D341Med (cell line): ENCODE results near the gene NDUFV1.
"Not testable (repeated sequence)": the region's sequence is repeated elsewhere in the genome, so short reads cannot be mapped to it uniquely, and the experiment has no call there.

Source experiments
- DNase-seq: peaks from one replicate; pipeline ENCODE4 v3.0.0; 2012; ENCODE audit warnings: low spot score

Gene NDUFV1

GRCh38 chr11:67627812-67628624 lies 21.3 kb downstream of the NDUFV1 start:
- no peak for DNase-seq

GRCh38 chr11:67628710-67629385 lies 22.1 kb downstream of the NDUFV1 start:
- DNase-seq, result no peak

GRCh38 chr11:67629386-67630227 lies 22.9 kb downstream of the NDUFV1 start, which contains the start of gene NUDT8:
TSS of gene NUDT8 (minus strand) at chr11:67629937. CDS start at chr11:67629911, 26 bp downstream.
- DNase-seq, result peak; percentile 89

GRCh38 chr11:67630228-67630942 lies 23.6 kb downstream of the NDUFV1 start:
- DNase-seq, result peak; percentile 97

GRCh38 chr11:67630943-67631331 lies 24.2 kb downstream of the NDUFV1 start:
- DNase-seq, result no peak

GRCh38 chr11:67631411-67631810 lies 24.7 kb downstream of the NDUFV1 start:
- DNase-seq, result no peak

- DNase-seq, result no peak
These were observed 25.1 kb downstream of the NDUFV1 start for GRCh38 chr11:67631853-67632174.

- DNase-seq, result no peak
These were observed 25.6 kb downstream of the NDUFV1 start for GRCh38 chr11:67632175-67632981.

- peak; percentile 10 for DNase-seq
These were observed 26.4 kb downstream of the NDUFV1 start for GRCh38 chr11:67632982-67633755.

GRCh38 chr11:67633758-67634365 lies 27.1 kb downstream of the NDUFV1 start:
- DNase-seq, result peak; percentile 12

GRCh38 chr11:67634366-67635230 lies 27.9 kb downstream of the NDUFV1 start:
- peak; percentile 8 for DNase-seq

GRCh38 chr11:67635231-67635521 lies 28.4 kb downstream of the NDUFV1 start:
- no peak for DNase-seq

- DNase-seq, result no peak
These were observed 30.2 kb downstream of the NDUFV1 start for GRCh38 chr11:67636962-67637361.

GRCh38 chr11:67637441-67637840 lies 30.7 kb downstream of the NDUFV1 start:
- DNase-seq, result not testable (repeated sequence)

- peak; percentile 21 for DNase-seq
These were observed 32.0 kb downstream of the NDUFV1 start for GRCh38 chr11:67638535-67639437.

GRCh38 chr11:67639438-67639859 lies 32.7 kb downstream of the NDUFV1 start, which contains the start of gene TBX10:
TSS of gene TBX10 (minus strand) at chr11:67639763. CDS start at chr11:67639472, 291 bp downstream.
- DNase-seq, result peak; percentile 10

- DNase-seq, result peak; percentile 72
These were observed 33.5 kb downstream of the NDUFV1 start for GRCh38 chr11:67640021-67640757.
